ENCODE results near the gene LINGO4. TPM values are rescaled to one million over a fixed set of nuclear protein-coding genes. Genes with fewer than 3 reads are reported as not detected.

LINGO4 gene
- not detected for polyA plus RNA-seq (ENCODE audit: low read depth in 6 of 6)

- ATAC-seq (ENCODE audit: low read depth in 2 of 2) (no peak), DNase-seq (no peak)
- Mint-ChIP-seq H3K27me3 (peaks cover 13 to 24% (median 21%) of the 10 kb centered on the region in 3 donors), H3K36me3 (no peaks in the 10 kb centered on the region), H3K27ac (no peak within 1 kb of the TSS), H3K9me3 (no peaks in the 10 kb centered on the region), H3K4me3 (no peak within 1 kb of the TSS), H3K4me1 (peaks cover 20 to 24% (median 23%) of the 10 kb centered on the region in 3 donors)
Observed at GRCh38 chr1:151805066-151805820, at the start of gene LINGO4. LINGO4 (minus strand) TSS chr1:151805419; CDS start chr1:151802704, 2,715 bp downstream.

- peaks cover 0 to 6% (median 3%) of the 10 kb centered on the region in 3 donors for H3K4me1 Mint-ChIP-seq
- H3K4me3 Mint-ChIP-seq: no peak overlapping the region
- peak overlapping the region in 1 of 6 donors; percentile 67 for H3K27ac Mint-ChIP-seq
- peaks cover 0 to 3% of the 10 kb centered on the region in 2 donors for H3K36me3 Mint-ChIP-seq
- no peak for ATAC-seq (ENCODE audit: low read depth in 2 of 2)
- no peaks in the 10 kb centered on the region for H3K9me3 Mint-ChIP-seq
- no peak for DNase-seq
- peaks cover 6 to 35% (median 25%) of the 10 kb centered on the region in 3 donors for H3K27me3 Mint-ChIP-seq
Observed at GRCh38 chr1:151854658-151855057, 49.4 kb upstream of the LINGO4 start.

GRCh38 chr1:151853411-151853943 is 48.3 kb upstream of the LINGO4 start, which contains the start of gene THEM5:
THEM5 (minus strand) TSS chr1:151853712; CDS start chr1:151853565, 147 bp downstream.
- ATAC-seq (ENCODE audit: low read depth in 2 of 2) (no peak), DNase-seq (no peak)
- peaks cover 0 to 3% of the 10 kb centered on the region in 2 donors for H3K36me3 Mint-ChIP-seq
- H3K4me1 Mint-ChIP-seq: peaks cover 0 to 2% (median 0%) of the 10 kb centered on the region in 3 donors
- H3K27ac Mint-ChIP-seq: peak within 1 kb of the TSS in 1 of 6 donors; percentile 67
- H3K27me3 Mint-ChIP-seq: peaks cover 11 to 40% (median 32%) of the 10 kb centered on the region in 3 donors
- H3K9me3 Mint-ChIP-seq: no peaks in the 10 kb centered on the region
- H3K4me3 Mint-ChIP-seq: no peak within 1 kb of the TSS

GRCh38 chr1:151852733-151853132 is 47.5 kb upstream of the LINGO4 start:
- peaks cover 0 to 2% (median 0%) of the 10 kb centered on the region in 3 donors for H3K4me1 Mint-ChIP-seq
- no peak overlapping the region for H3K4me3 Mint-ChIP-seq
- DNase-seq (no peak), ATAC-seq (ENCODE audit: low read depth in 2 of 2) (no peak)
- no peaks in the 10 kb centered on the region for H3K9me3 Mint-ChIP-seq
- peaks cover 0 to 3% of the 10 kb centered on the region in 2 donors for H3K36me3 Mint-ChIP-seq
- H3K27me3 Mint-ChIP-seq: peaks cover 11 to 44% (median 32%) of the 10 kb centered on the region in 3 donors
- H3K27ac Mint-ChIP-seq: no peak overlapping the region

GRCh38 chr1:151851886-151852285 is 46.7 kb upstream of the LINGO4 start:
- H3K4me1 Mint-ChIP-seq: peaks cover 0 to 2% (median 0%) of the 10 kb centered on the region in 3 donors
- H3K27me3 Mint-ChIP-seq: peaks cover 11 to 42% (median 32%) of the 10 kb centered on the region in 3 donors
- peaks cover 0 to 3% of the 10 kb centered on the region in 2 donors for H3K36me3 Mint-ChIP-seq
- peak overlapping the region in 2 of 6 donors; percentile 19 to 86 for H3K27ac Mint-ChIP-seq
- DNase-seq (no peak), ATAC-seq (ENCODE audit: low read depth in 2 of 2) (no peak)
- H3K4me3 Mint-ChIP-seq: no peak overlapping the region
- H3K9me3 Mint-ChIP-seq: no peaks in the 10 kb centered on the region

- H3K27me3 Mint-ChIP-seq: peaks cover 15 to 53% (median 37%) of the 10 kb centered on the region in 3 donors
- H3K4me1 Mint-ChIP-seq: peaks cover 2 to 10% (median 3%) of the 10 kb centered on the region in 3 donors
- peaks cover 0 to 3% of the 10 kb centered on the region in 2 donors for H3K36me3 Mint-ChIP-seq
- ATAC-seq (ENCODE audit: low read depth in 2 of 2) (no peak), DNase-seq (no peak)
- H3K9me3 Mint-ChIP-seq: no peaks in the 10 kb centered on the region
- peak overlapping the region in 1 of 6 donors; percentile 26 for H3K27ac Mint-ChIP-seq
- no peak overlapping the region for H3K4me3 Mint-ChIP-seq
Observed at GRCh38 chr1:151849871-151850270, 44.7 kb upstream of the LINGO4 start.

- Mint-ChIP-seq H3K9me3 (no peaks in the 10 kb centered on the region), H3K27me3 (peaks cover 15 to 53% (median 37%) of the 10 kb centered on the region in 3 donors), H3K4me1 (peaks cover 9 to 18% (median 11%) of the 10 kb centered on the region in 3 donors), H3K36me3 (peaks cover 0 to 3% of the 10 kb centered on the region in 2 donors), H3K27ac (peak overlapping the region in 1 of 6 donors; percentile 75), H3K4me3 (no peak overlapping the region)
- ATAC-seq (ENCODE audit: low read depth in 2 of 2) (no peak), DNase-seq (no peak)
Observed at GRCh38 chr1:151849126-151849525, 43.9 kb upstream of the LINGO4 start.

- no peak overlapping the region for H3K4me3 Mint-ChIP-seq
- H3K9me3 Mint-ChIP-seq: peaks cover 0 to 4% (median 0%) of the 10 kb centered on the region in 7 donors
- no peak overlapping the region for H3K27ac Mint-ChIP-seq
- DNase-seq (no peak), ATAC-seq (ENCODE audit: low read depth in 2 of 2) (no peak)
- peaks cover 0 to 3% of the 10 kb centered on the region in 2 donors for H3K36me3 Mint-ChIP-seq
- H3K27me3 Mint-ChIP-seq: peaks cover 15 to 48% (median 37%) of the 10 kb centered on the region in 3 donors
- peaks cover 9 to 28% (median 18%) of the 10 kb centered on the region in 3 donors for H3K4me1 Mint-ChIP-seq
Observed at GRCh38 chr1:151847867-151848596, 42.8 kb upstream of the LINGO4 start.

GRCh38 chr1:151846686-151847237 is 41.5 kb upstream of the LINGO4 start:
- peaks cover 15 to 40% (median 32%) of the 10 kb centered on the region in 3 donors for H3K27me3 Mint-ChIP-seq
- no peak for ATAC-seq (ENCODE audit: low read depth in 2 of 2)
- H3K4me3 Mint-ChIP-seq: no peak overlapping the region
- H3K4me1 Mint-ChIP-seq: peaks cover 9 to 34% (median 18%) of the 10 kb centered on the region in 3 donors
- peaks cover 0 to 4% (median 0%) of the 10 kb centered on the region in 7 donors for H3K9me3 Mint-ChIP-seq
- DNase-seq: no peak
- H3K36me3 Mint-ChIP-seq: peaks cover 0 to 3% of the 10 kb centered on the region in 2 donors
- H3K27ac Mint-ChIP-seq: peak overlapping the region in 2 of 6 donors; percentile 0 to 37

GRCh38 chr1:151846062-151846568 is 40.9 kb upstream of the LINGO4 start:
- no peak for ATAC-seq (ENCODE audit: low read depth in 2 of 2)

GRCh38 chr1:151843398-151843797 is 38.2 kb upstream of the LINGO4 start:
- Mint-ChIP-seq H3K27me3 (peaks cover 4 to 25% (median 5%) of the 10 kb centered on the region in 3 donors), H3K4me1 (peaks cover 26 to 53% (median 31%) of the 10 kb centered on the region in 3 donors), H3K4me3 (peak overlapping the region in 3 of 8 donors; percentile 3 to 64 (median 29)), H3K36me3 (no peaks in the 10 kb centered on the region), H3K27ac (peak overlapping the region; percentile 2 to 96 (median 84)), H3K9me3 (peaks cover 0 to 4% (median 0%) of the 10 kb centered on the region in 7 donors)
- ATAC-seq (ENCODE audit: low read depth in 2 of 2) (peak; percentile 74 to 76), DNase-seq (peak; percentile 64)

More at GRCh38 chr1:151846062-151846568, 40.9 kb upstream of the LINGO4 start:
- H3K4me3 Mint-ChIP-seq: no peak overlapping the region
- H3K36me3 Mint-ChIP-seq: peaks cover 0 to 3% of the 10 kb centered on the region in 2 donors
- peaks cover 9 to 34% (median 18%) of the 10 kb centered on the region in 3 donors for H3K4me1 Mint-ChIP-seq
- peak overlapping the region in 2 of 6 donors; percentile 29 to 73 for H3K27ac Mint-ChIP-seq
- no peak for DNase-seq
- peaks cover 15 to 35% (median 26%) of the 10 kb centered on the region in 3 donors for H3K27me3 Mint-ChIP-seq
- peaks cover 0 to 4% (median 0%) of the 10 kb centered on the region in 7 donors for H3K9me3 Mint-ChIP-seq

GRCh38 chr1:151841141-151841540 is 35.9 kb upstream of the LINGO4 start:
- H3K36me3 Mint-ChIP-seq: no peaks in the 10 kb centered on the region
- peak overlapping the region in 1 of 8 donors; percentile 84 for H3K4me3 Mint-ChIP-seq
- H3K27ac Mint-ChIP-seq: peak overlapping the region in 2 of 6 donors; percentile 75 to 80
- H3K27me3 Mint-ChIP-seq: peaks cover 8 to 20% (median 15%) of the 10 kb centered on the region in 3 donors
- ATAC-seq (ENCODE audit: low read depth in 2 of 2) (no peak), DNase-seq (no peak)
- H3K9me3 Mint-ChIP-seq: peaks cover 0 to 4% (median 0%) of the 10 kb centered on the region in 7 donors
- H3K4me1 Mint-ChIP-seq: peaks cover 43 to 62% (median 43%) of the 10 kb centered on the region in 3 donors

Data from naive B cell (primary cell).